VCaP (cell line): ENCODE data around the gene MTCL1.

Source experiments
- H3K27ac ChIP-seq: fragments of 450-650 bp; 2 replicates; pipeline ENCODE4 v1.5.1; 2017
- TF ChIP-seq, protein P1 (sequence below): fragments of 450-650 bp; conservative IDR thresholded peaks from 2 replicates; pipeline ENCODE4 v1.5.1; 2017; ENCODE audit warnings: mild to moderate bottlenecking, moderate library complexity

Gene MTCL1

GRCh38 chr18:8811115-8811514 is 105.8 kb downstream of the MTCL1 start:
- H3K27ac ChIP-seq = no peak overlapping the region
- TF ChIP-seq, protein P1, sequence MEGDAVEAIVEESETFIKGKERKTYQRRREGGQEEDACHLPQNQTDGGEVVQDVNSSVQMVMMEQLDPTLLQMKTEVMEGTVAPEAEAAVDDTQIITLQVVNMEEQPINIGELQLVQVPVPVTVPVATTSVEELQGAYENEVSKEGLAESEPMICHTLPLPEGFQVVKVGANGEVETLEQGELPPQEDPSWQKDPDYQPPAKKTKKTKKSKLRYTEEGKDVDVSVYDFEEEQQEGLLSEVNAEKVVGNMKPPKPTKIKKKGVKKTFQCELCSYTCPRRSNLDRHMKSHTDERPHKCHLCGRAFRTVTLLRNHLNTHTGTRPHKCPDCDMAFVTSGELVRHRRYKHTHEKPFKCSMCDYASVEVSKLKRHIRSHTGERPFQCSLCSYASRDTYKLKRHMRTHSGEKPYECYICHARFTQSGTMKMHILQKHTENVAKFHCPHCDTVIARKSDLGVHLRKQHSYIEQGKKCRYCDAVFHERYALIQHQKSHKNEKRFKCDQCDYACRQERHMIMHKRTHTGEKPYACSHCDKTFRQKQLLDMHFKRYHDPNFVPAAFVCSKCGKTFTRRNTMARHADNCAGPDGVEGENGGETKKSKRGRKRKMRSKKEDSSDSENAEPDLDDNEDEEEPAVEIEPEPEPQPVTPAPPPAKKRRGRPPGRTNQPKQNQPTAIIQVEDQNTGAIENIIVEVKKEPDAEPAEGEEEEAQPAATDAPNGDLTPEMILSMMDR = no peak

- TF ChIP-seq, protein P1 = no peak
- H3K27ac ChIP-seq = no peak overlapping the region
These were observed 107.3 kb downstream of the MTCL1 start for GRCh38 chr18:8812631-8813030.

- no peak overlapping the region for H3K27ac ChIP-seq
- TF ChIP-seq, protein P1 = no peak
These were observed 108.3 kb downstream of the MTCL1 start for GRCh38 chr18:8813611-8814010.

DNA sequence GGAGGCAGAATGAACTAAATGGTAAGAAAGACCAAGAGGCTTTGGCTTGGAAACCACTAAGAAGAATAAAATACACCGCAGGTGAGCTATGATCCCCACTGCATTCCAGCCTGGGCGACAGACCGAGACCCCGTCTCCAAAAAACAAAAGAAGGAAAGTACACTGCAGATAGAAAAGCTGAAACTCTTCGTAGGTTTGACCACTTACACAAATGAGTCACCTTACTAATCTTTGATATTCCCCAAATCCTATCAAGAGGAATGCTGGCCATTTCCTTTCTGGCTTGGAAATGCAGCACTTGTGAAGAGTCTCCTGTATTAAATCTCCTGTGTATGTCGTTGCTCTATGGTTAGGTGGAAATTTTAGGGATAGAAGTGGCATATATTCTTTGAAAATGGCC is 108.8 kb downstream of the MTCL1 start:
- TF ChIP-seq, protein P1 = no peak
- H3K27ac ChIP-seq = no peak overlapping the region

DNA sequence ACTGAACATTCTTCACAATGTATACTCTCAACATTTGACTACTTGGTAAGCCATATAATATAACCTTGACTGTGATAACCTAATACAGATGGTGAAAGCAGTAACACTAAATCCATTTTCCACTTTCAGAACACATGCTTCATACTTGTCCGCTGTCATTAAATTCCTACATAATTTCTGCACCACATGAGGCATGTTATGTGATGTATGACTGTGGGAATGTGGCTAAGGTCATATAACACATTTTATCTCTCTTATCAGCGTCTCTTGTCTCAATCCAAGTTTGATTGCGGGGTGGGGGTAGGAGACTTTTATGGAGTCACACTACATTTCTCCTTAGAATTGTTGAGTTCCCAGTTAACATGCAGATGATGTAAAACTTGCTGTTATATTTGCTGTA is 110.9 kb downstream of the MTCL1 start:
- H3K27ac ChIP-seq = no peak overlapping the region
- TF ChIP-seq, protein P1 = no peak

GRCh38 chr18:8816816-8817215 is 111.5 kb downstream of the MTCL1 start:
- H3K27ac ChIP-seq = no peak overlapping the region
- TF ChIP-seq, protein P1 = no peak

DNA sequence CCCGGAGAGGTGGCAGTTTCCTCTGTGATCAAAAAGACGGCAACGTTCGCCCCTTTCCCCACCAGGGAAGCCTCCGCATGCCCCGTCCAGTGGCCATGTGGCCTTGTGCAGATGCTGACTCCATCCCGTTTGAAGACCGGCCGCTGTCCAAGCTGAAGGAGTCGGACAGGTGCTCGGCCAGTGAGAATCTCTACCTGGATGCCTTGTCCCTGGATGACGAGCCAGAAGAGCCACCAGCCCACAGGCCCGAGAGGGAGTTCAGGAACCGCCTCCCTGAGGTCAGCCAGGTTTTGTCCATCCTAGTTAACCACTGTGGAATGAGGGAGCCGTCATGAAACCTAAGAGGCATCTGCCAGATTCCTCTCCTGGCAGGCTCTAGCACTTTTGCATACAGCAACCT is 113.6 kb downstream of the MTCL1 start:
- H3K27ac ChIP-seq = no peak overlapping the region
- TF ChIP-seq, protein P1 = no peak
